Stomach (tissue), 9 donors: Measurements from ENCODE around the gene CDH23. TPM values are rescaled to one million over a fixed set of nuclear protein-coding genes. Genes with fewer than 3 reads are reported as not detected.
A peak's percentile ranks its signal among the peaks of the same experiment; 100 is the strongest.

Experiments used
- DNase-seq, 2 donors: peaks; one replicate each; pipeline versions ENCODE4 v3.0.0 to v3.0.0-alpha.2; 2013 to 2019
- H3K27ac ChIP-seq, 5 donors: fragments of 200-600 bp in 4 of 5; sonication (generic) in 4 of 5; one replicate each; pipeline ENCODE4 v1.5.1; 2013 to 2019; ENCODE audit warnings: mild to moderate bottlenecking in 1 of 5, moderate library complexity in 1 of 5
- H3K27me3 ChIP-seq, 3 donors: fragments of 200-600 bp; sonication (generic); one replicate each; pipeline ENCODE4 v1.5.1; 2017 to 2019; ENCODE audit warnings: mixed run types in 1 of 3
- H3K36me3 ChIP-seq, 4 donors: fragments of 200-600 bp; sonication (generic); 1 replicate in 3 of 4; 2 replicates in 1 of 4; pipeline ENCODE4 v1.5.1; 2016 to 2019
- H3K4me1 ChIP-seq, 4 donors: fragments of 200-600 bp; sonication (generic); one replicate each; pipeline ENCODE4 v1.5.1; 2016 to 2019
- H3K4me3 ChIP-seq, 4 donors: fragments of 200-600 bp; sonication (generic) in 3 of 4; one replicate each; pipeline ENCODE4 v1.5.1; 2016 to 2019; ENCODE audit warnings: mild to moderate bottlenecking in 1 of 4
- H3K9me3 ChIP-seq, 4 donors: fragments of 200-600 bp; sonication (generic); one replicate each; pipeline ENCODE4 v1.5.1; 2016 to 2019
- EP300 ChIP-seq: sonication (generic); formaldehyde crosslinking; IDR thresholded peaks from one replicate; pipeline ENCODE4 v1.6.1; 2017; ENCODE audit warnings: antibody characterized with exemption
- POLR2A ChIP-seq, 4 donors: fragments of 450-650 bp; IDR thresholded peaks; one replicate each; pipeline ENCODE4 v1.6.1; 2016; ENCODE audit warnings: antibody characterized with exemption in 4 of 4, control low read depth in 2 of 4, mild to moderate bottlenecking in 1 of 4, moderate library complexity in 1 of 4
- POLR2AphosphoS5 ChIP-seq, 3 donors: sonication (generic); formaldehyde crosslinking; IDR thresholded peaks; one replicate each; pipeline ENCODE4 v1.6.1; 2016; ENCODE audit warnings: antibody characterized with exemption in 3 of 3
- WGBS, 5 donors: extraction: QIAGEN DNeasy Blood & Tissue Kit in 3 of 5; methylation state at CpG; one replicate each; pipeline versions ENCODE4 v1.1.5 to v1.1.7; 2013 to 2018; 5-methylcytosine and 5-hydroxymethylcytosine counted together
- intact Hi-C: fragments of 100-400 bp; cut with DNase I; formaldehyde crosslinking; loops from one replicate; pipeline ENCODE4 v1.15.1; 2023; ENCODE audit warnings: low total_unique reads
- polyA plus RNA-seq, 3 donors: library from polyadenylated mRNA; stranded (reverse); fragments of 200-250 nt; gene quantifications; one replicate each; pipeline ENCODE4 v1.2.3, GENCODE V29; 2013
- total RNA-seq, 5 donors: library from RNA; depleted of rRNA; stranded (reverse); fragments of >200 nt; gene quantifications; one replicate each; pipeline versions ENCODE4 v1.1.0 to v1.2.3, GENCODE V29; 2014 to 2016
- TF ChIP-seq, protein P1 (sequence below), 7 experiments: fragments of 450-650 bp in 4 of 7; fragments of 200-600 bp in 3 of 7; sonication (generic) in 3 of 7; IDR thresholded peaks; one replicate each; pipeline ENCODE4 v1.5.1; 2016 to 2019; ENCODE audit warnings: antibody characterized with exemption in 7 of 7, control low read depth in 2 of 7, mild to moderate bottlenecking in 1 of 7
- donor health status: healthy with polysubstance abuse.
- donor health status: Bipolar disorder and iron deficiency.
- donor health status: healthy.

CDH23 gene
- total and polyA plus RNA-seq, 8 donors: 0.31 to 8.2 (median 2.2) TPM

DNA sequence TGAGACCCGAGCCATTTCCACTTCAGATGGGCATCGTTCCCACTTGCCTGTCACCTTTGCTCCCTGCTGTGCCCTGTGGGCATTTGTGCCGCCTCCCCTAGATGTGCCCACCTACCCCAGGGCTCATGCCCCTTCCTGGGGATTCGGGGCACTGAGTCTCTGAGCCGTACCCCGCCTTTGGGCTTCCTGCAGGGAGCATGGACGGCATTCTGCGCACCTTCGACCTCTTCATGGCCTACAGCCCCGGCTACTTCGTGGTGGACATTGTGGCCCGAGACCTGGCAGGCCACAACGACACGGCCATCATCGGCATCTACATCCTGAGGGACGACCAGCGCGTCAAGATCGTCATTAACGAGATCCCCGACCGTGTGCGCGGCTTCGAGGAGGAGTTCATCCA is 412.9 kb downstream of the CDH23 start:
- H3K36me3 ChIP-seq: peaks cover 0 to 7% (median under 1%) of the 10 kb centered on the region in 4 donors
- peaks cover 0 to 23% (median 0%) of the 10 kb centered on the region in 3 donors for H3K27me3 ChIP-seq
- H3K27ac ChIP-seq: no peak overlapping the region
- H3K4me3 ChIP-seq: no peak overlapping the region
- TF ChIP-seq, protein P1, sequence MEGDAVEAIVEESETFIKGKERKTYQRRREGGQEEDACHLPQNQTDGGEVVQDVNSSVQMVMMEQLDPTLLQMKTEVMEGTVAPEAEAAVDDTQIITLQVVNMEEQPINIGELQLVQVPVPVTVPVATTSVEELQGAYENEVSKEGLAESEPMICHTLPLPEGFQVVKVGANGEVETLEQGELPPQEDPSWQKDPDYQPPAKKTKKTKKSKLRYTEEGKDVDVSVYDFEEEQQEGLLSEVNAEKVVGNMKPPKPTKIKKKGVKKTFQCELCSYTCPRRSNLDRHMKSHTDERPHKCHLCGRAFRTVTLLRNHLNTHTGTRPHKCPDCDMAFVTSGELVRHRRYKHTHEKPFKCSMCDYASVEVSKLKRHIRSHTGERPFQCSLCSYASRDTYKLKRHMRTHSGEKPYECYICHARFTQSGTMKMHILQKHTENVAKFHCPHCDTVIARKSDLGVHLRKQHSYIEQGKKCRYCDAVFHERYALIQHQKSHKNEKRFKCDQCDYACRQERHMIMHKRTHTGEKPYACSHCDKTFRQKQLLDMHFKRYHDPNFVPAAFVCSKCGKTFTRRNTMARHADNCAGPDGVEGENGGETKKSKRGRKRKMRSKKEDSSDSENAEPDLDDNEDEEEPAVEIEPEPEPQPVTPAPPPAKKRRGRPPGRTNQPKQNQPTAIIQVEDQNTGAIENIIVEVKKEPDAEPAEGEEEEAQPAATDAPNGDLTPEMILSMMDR (IDR thresholded peaks at IDR 0.05): no peak
- TF ChIP-seq EP300 (no peak), POLR2AphosphoS5 (IDR thresholded peaks at IDR 0.05) (no peak), POLR2A (IDR thresholded peaks at IDR 0.05) (no peak)
- no peaks in the 10 kb centered on the region for H3K9me3 ChIP-seq
- H3K4me1 ChIP-seq: peaks cover 0 to 46% (median 36%) of the 10 kb centered on the region in 4 donors
- WGBS, 5 donors: 88 to 96% (median 90%) methylated on average over 16 to 25 of the region's 25 CpGs
- intact Hi-C loops: loop anchor here (5.0 kb wide), 1 partner anchor 422 kb away; no protein-coding TSS in a partner anchor
- DNase-seq: no peak

DNA sequence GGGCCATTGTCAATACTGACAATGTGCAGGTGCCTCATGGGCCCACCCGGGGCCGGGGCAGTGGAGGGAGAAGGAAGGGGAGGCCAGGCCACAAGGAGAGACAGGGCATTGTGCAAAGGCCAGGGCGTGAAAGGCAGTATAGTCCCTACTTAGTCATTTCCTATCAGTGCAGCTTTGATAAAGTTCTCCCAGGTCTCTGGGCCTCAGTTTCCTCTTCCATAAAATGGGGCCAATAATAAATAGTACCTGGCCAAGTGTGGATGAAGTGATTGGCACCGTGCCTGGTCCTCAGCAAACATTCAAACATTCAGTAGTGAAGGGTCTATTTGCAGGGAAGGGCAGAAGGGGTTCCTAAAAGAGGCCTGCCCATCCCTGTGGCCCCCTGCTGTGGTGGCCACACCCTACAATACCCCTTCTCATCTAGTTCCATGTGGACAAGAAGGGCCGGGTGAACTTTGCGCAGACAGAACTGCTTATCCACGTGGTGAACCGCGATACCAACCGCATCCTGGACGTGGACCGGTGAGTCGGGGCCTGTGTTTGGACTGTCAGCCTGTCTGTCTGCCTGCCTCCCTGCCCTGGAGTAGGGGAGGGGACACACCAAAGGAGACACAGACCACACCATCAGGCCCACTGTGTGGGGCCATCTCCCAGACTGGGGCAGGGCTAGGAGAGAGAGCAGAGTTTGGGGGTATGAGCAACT is 413.5 kb downstream of the CDH23 start:
- Histone ChIP-seq H3K4me3 (no peak overlapping the region), H3K9me3 (no peaks in the 10 kb centered on the region), H3K4me1 (peaks cover 0 to 43% (median 36%) of the 10 kb centered on the region in 4 donors), H3K36me3 (peaks cover 1 to 13% (median 6%) of the 10 kb centered on the region in 4 donors), H3K27me3 (peaks cover 0 to 23% (median 0%) of the 10 kb centered on the region in 3 donors), H3K27ac (no peak overlapping the region)
- TF ChIP-seq, protein P1 (IDR thresholded peaks at IDR 0.05): no peak
- TF ChIP-seq POLR2A (IDR thresholded peaks at IDR 0.05) (no peak), POLR2AphosphoS5 (IDR thresholded peaks at IDR 0.05) (no peak), EP300 (no peak)
- DNase-seq: no peak
- intact Hi-C loops: loop anchor here (5.0 kb wide), 1 partner anchor 423 kb away; no protein-coding TSS in a partner anchor
- WGBS, 5 donors: 62 to 83% (median 66%) methylated on average over 13 of the region's 13 CpGs

DNA sequence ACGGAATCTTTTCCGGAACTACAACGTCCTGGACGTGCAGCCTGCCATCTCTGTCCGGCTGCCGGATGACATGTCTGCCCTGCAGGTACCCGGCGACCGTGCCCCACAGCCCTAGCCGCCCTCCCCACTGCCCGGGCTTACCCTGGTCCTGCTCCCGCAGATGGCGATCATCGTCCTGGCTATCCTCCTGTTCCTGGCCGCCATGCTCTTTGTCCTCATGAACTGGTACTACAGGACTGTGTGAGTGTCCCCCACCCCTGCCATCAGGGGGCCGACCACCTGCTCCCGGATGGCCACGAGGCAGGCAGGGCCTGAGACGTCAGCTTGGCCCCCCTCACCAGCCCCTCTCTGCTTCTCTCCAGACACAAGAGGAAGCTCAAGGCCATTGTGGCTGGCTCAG is 414.6 kb downstream of the CDH23 start:
- WGBS, 5 donors: 81 to 86% (median 85%) methylated on average over 18 to 19 of the region's 19 CpGs
- H3K4me1 ChIP-seq: peaks cover 0 to 37% (median 26%) of the 10 kb centered on the region in 4 donors
- H3K36me3 ChIP-seq: peaks cover 13 to 24% (median 18%) of the 10 kb centered on the region in 4 donors
- H3K9me3 ChIP-seq: no peaks in the 10 kb centered on the region
- TF ChIP-seq, protein P1 (IDR thresholded peaks at IDR 0.05): no peak
- no peak for TF ChIP-seq POLR2AphosphoS5 (IDR thresholded peaks at IDR 0.05)
- no peak for TF ChIP-seq EP300
- no peak for TF ChIP-seq POLR2A (IDR thresholded peaks at IDR 0.05)
- H3K27ac ChIP-seq: no peak overlapping the region
- intact Hi-C loops: loop anchor here (5.0 kb wide), 1 partner anchor 424 kb away; no protein-coding TSS in a partner anchor
- H3K4me3 ChIP-seq: no peak overlapping the region
- H3K27me3 ChIP-seq: peaks cover 0 to 23% (median 0%) of the 10 kb centered on the region in 3 donors
- no peak for DNase-seq

DNA sequence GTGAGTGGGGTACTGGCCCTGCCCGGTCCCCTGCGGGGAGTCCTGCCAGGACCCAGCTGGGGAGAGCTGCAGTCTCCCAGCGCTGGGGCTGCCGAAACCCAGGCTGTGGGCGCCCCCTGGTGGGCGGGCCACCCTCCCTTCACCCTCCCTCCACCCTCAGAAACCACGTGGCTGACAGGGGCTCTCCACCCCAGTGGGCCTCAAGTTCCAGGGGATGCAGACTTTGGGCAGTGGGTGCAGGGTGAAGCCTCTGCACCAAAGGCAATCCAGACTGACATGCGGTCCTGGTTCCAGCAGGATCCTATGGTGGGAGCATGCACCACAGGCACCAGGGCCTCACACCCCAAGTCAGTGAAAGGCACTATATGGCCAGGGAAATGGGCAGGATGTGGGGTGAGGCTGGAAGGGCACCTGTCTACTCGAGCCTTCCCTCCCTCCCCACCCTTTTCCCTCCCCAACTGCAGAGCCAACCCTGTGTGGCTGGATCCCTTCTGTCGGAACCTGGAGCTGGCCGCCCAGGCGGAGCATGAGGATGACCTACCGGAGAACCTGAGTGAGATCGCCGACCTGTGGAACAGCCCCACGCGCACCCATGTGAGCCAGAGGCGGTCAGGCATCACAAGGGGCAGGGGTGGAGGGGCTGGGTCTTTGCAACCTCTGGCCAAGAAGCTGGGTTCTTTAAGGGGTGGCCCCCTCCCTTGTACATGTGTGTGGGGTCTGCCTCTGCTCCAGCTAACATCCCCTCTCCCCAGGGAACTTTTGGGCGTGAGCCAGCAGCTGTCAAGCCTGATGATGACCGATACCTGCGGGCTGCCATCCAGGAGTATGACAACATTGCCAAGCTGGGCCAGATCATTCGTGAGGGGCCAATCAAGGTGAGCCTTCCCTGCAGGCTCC is 415.5 kb downstream of the CDH23 start:
- peaks cover 0 to 39% (median 19%) of the 10 kb centered on the region in 4 donors for H3K4me1 ChIP-seq
- peak; percentile 78 to 86 for DNase-seq
- H3K27ac ChIP-seq: no peak overlapping the region
- WGBS, 5 donors: 15 to 37% (median 30%) methylated on average over 7 to 22 of the region's 22 CpGs
- TF ChIP-seq POLR2A (IDR thresholded peaks at IDR 0.05): no peak
- TF ChIP-seq, protein P1 (IDR thresholded peaks at IDR 0.05): peak in 5 of 7 experiments; percentile 61 to 95 (median 82)
- TF ChIP-seq EP300: no peak
- TF ChIP-seq POLR2AphosphoS5 (IDR thresholded peaks at IDR 0.05): no peak
- H3K4me3 ChIP-seq: no peak overlapping the region
- peaks cover 22 to 33% (median 27%) of the 10 kb centered on the region in 4 donors for H3K36me3 ChIP-seq
- no peaks in the 10 kb centered on the region for H3K9me3 ChIP-seq
- H3K27me3 ChIP-seq: peaks cover 0 to 17% (median 0%) of the 10 kb centered on the region in 3 donors
- intact Hi-C loops: loop anchor here (5.0 kb wide), 1 partner anchor 425 kb away; no protein-coding TSS in a partner anchor
